ENCODE data around the gene KDM4F.

KDM4F gene

GRCh38 chr11:95065336-95065735 lies 16.1 kb downstream of the KDM4F start:
- no peak for DNase-seq (ENCODE audit: low spot score)

GRCh38 chr11:95066716-95067038 lies 17.5 kb downstream of the KDM4F start, which contains the start of gene SRSF8:
Gene SRSF8 (plus strand): TSS chr11:95066919. CDS start chr11:95067227, 308 bp downstream.
- no peak for DNase-seq (ENCODE audit: low spot score)

GRCh38 chr11:95067039-95067840 lies 18.0 kb downstream of the KDM4F start:
- DNase-seq (ENCODE audit: low spot score), result peak; percentile 63

GRCh38 chr11:95067841-95068219 lies 18.6 kb downstream of the KDM4F start:
- no peak for DNase-seq (ENCODE audit: low spot score)

GRCh38 chr11:95068549-95068948 lies 19.3 kb downstream of the KDM4F start:
- DNase-seq (ENCODE audit: low spot score), result peak; percentile 23

- no peak for DNase-seq (ENCODE audit: low spot score)
Measured at GRCh38 chr11:95070471-95070870, 21.2 kb downstream of the KDM4F start.

- DNase-seq (ENCODE audit: low spot score), result no peak
Measured at GRCh38 chr11:95072948-95073347, 23.7 kb downstream of the KDM4F start.

- no peak for DNase-seq (ENCODE audit: low spot score)
Measured at GRCh38 chr11:95074792-95075563, 25.8 kb downstream of the KDM4F start.

- peak; percentile 21 for DNase-seq (ENCODE audit: low spot score)
Measured at GRCh38 chr11:95076416-95076815, 27.2 kb downstream of the KDM4F start.

- DNase-seq (ENCODE audit: low spot score), result no peak
Measured at GRCh38 chr11:95076981-95077380, 27.8 kb downstream of the KDM4F start.

GRCh38 chr11:95078526-95078925 lies 29.3 kb downstream of the KDM4F start:
- DNase-seq (ENCODE audit: low spot score), result no peak

- DNase-seq (ENCODE audit: low spot score), result no peak
Measured at GRCh38 chr11:95081010-95081409, 31.8 kb downstream of the KDM4F start.

- DNase-seq (ENCODE audit: low spot score), result no peak
Measured at GRCh38 chr11:95081412-95081811, 32.2 kb downstream of the KDM4F start.

- DNase-seq (ENCODE audit: low spot score), result no peak
Measured at GRCh38 chr11:95082576-95083001, 33.4 kb downstream of the KDM4F start.

GRCh38 chr11:95084509-95084908 lies 35.3 kb downstream of the KDM4F start:
- DNase-seq (ENCODE audit: low spot score), result no peak

- no peak for DNase-seq (ENCODE audit: low spot score)
Measured at GRCh38 chr11:95085117-95085816, 36.0 kb downstream of the KDM4F start.

- no peak for DNase-seq (ENCODE audit: low spot score)
Measured at GRCh38 chr11:95086151-95086550, 36.9 kb downstream of the KDM4F start.

- no peak for DNase-seq (ENCODE audit: low spot score)
Measured at GRCh38 chr11:95086836-95087570, 37.8 kb downstream of the KDM4F start.

- DNase-seq (ENCODE audit: low spot score), result no peak
Measured at GRCh38 chr11:95088946-95089619, 39.9 kb downstream of the KDM4F start.

GRCh38 chr11:95089620-95090542 lies 40.7 kb downstream of the KDM4F start, which contains the start of gene ENDOD1:
Gene ENDOD1 (plus strand): TSS chr11:95089846. CDS start chr11:95089928, 82 bp downstream.
- peak; percentile 91 for DNase-seq (ENCODE audit: low spot score)

All from iPS-NIHi11 (cell line).